ENCODE data around the gene EYS.

GRCh38 chr6:64121011-64121565 is 1585.9 kb downstream of the EYS start:
- TF ChIP-seq ZNF225 (CRISPR knock-in tag; IDR thresholded peaks at IDR 0.05) (no peak), TFAP4 (IDR thresholded peaks at IDR 0.05; ENCODE audit: borderline replicate concordance, low read depth) (no peak), ZNF333 (CRISPR knock-in tag; IDR thresholded peaks at IDR 0.05; ENCODE audit: borderline replicate concordance) (no peak)
- TF ChIP-seq, protein P1, sequence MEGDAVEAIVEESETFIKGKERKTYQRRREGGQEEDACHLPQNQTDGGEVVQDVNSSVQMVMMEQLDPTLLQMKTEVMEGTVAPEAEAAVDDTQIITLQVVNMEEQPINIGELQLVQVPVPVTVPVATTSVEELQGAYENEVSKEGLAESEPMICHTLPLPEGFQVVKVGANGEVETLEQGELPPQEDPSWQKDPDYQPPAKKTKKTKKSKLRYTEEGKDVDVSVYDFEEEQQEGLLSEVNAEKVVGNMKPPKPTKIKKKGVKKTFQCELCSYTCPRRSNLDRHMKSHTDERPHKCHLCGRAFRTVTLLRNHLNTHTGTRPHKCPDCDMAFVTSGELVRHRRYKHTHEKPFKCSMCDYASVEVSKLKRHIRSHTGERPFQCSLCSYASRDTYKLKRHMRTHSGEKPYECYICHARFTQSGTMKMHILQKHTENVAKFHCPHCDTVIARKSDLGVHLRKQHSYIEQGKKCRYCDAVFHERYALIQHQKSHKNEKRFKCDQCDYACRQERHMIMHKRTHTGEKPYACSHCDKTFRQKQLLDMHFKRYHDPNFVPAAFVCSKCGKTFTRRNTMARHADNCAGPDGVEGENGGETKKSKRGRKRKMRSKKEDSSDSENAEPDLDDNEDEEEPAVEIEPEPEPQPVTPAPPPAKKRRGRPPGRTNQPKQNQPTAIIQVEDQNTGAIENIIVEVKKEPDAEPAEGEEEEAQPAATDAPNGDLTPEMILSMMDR (CRISPR knock-in tag; IDR thresholded peaks at IDR 0.05): no peak

Measured in HepG2 (cell line).